Panc1 (cell line): ENCODE results near the gene HS2ST1.

Source experiments
- POLR2AphosphoS5 ChIP-seq: IDR thresholded peaks from 2 replicates; pipeline ENCODE4 v1.6.1; 2012; ENCODE audit warnings: mild to moderate bottlenecking, low read depth, low read length, moderate library complexity
- TCF7L2 ChIP-seq: IDR thresholded peaks from 2 replicates; pipeline ENCODE4 v1.6.1; 2011; ENCODE audit warnings: mild to moderate bottlenecking, low read depth, low read length, inconsistent platforms
- TF ChIP-seq, protein P1 (sequence below): fragments of 450-650 bp; IDR thresholded peaks from 2 replicates; pipeline ENCODE4 v1.5.1; 2017; ENCODE audit warnings: mild to moderate bottlenecking
- TF ChIP-seq, protein P2 (sequence below), 2 experiments: IDR thresholded peaks; 2 replicates each; pipeline ENCODE4 v1.6.1; 2011 to 2012; ENCODE audit warnings: low read depth in 2 of 2, control low read depth in 1 of 2, low read length in 1 of 2, mild to moderate bottlenecking in 1 of 2, moderate library complexity in 1 of 2; ENCODE audit not compliant: insufficient read depth in 1 of 2

DNA sequence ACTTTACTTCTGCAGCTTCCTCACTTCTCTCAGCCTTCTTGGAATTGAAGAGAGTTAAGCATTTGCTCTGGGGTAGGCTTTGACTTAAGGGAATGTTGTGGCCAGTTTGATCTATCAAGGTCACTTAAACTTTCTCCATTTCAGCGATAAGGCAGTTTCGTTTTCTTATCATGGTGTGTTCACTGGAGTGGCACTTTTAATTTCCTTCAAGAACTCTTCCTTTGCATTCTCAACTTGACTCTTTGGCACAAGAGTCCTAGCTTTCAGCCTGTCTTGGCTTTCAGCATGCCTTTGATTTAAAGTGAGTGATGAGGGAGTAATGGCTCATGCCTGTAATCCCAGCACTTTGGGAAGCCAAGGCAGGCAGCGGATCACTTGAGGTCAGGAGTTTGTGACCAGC lies 38.7 kb downstream of the HS2ST1 start:
- TF ChIP-seq, protein P1, sequence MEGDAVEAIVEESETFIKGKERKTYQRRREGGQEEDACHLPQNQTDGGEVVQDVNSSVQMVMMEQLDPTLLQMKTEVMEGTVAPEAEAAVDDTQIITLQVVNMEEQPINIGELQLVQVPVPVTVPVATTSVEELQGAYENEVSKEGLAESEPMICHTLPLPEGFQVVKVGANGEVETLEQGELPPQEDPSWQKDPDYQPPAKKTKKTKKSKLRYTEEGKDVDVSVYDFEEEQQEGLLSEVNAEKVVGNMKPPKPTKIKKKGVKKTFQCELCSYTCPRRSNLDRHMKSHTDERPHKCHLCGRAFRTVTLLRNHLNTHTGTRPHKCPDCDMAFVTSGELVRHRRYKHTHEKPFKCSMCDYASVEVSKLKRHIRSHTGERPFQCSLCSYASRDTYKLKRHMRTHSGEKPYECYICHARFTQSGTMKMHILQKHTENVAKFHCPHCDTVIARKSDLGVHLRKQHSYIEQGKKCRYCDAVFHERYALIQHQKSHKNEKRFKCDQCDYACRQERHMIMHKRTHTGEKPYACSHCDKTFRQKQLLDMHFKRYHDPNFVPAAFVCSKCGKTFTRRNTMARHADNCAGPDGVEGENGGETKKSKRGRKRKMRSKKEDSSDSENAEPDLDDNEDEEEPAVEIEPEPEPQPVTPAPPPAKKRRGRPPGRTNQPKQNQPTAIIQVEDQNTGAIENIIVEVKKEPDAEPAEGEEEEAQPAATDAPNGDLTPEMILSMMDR = no peak
- TF ChIP-seq POLR2AphosphoS5 = no peak
- TF ChIP-seq, protein P2, sequence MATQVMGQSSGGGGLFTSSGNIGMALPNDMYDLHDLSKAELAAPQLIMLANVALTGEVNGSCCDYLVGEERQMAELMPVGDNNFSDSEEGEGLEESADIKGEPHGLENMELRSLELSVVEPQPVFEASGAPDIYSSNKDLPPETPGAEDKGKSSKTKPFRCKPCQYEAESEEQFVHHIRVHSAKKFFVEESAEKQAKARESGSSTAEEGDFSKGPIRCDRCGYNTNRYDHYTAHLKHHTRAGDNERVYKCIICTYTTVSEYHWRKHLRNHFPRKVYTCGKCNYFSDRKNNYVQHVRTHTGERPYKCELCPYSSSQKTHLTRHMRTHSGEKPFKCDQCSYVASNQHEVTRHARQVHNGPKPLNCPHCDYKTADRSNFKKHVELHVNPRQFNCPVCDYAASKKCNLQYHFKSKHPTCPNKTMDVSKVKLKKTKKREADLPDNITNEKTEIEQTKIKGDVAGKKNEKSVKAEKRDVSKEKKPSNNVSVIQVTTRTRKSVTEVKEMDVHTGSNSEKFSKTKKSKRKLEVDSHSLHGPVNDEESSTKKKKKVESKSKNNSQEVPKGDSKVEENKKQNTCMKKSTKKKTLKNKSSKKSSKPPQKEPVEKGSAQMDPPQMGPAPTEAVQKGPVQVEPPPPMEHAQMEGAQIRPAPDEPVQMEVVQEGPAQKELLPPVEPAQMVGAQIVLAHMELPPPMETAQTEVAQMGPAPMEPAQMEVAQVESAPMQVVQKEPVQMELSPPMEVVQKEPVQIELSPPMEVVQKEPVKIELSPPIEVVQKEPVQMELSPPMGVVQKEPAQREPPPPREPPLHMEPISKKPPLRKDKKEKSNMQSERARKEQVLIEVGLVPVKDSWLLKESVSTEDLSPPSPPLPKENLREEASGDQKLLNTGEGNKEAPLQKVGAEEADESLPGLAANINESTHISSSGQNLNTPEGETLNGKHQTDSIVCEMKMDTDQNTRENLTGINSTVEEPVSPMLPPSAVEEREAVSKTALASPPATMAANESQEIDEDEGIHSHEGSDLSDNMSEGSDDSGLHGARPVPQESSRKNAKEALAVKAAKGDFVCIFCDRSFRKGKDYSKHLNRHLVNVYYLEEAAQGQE (IDR thresholded peaks at IDR 0.05; ENCODE audit: insufficient read depth in 1 of 2, low read depth in 2 of 2, low read length in 1 of 2) = no peak
- TF ChIP-seq TCF7L2 = no peak
